Measurements from ENCODE around the gene CADM3. TPM values are rescaled to one million over a fixed set of nuclear protein-coding genes. Genes with fewer than 3 reads are reported as not detected.

The CADM3 gene
- total and polyA plus RNA-seq, 2 donors (not counting 3 experiments of a cell fraction or from before 2014, with no cell fraction given): 2.7 to 6.0 TPM

DNA sequence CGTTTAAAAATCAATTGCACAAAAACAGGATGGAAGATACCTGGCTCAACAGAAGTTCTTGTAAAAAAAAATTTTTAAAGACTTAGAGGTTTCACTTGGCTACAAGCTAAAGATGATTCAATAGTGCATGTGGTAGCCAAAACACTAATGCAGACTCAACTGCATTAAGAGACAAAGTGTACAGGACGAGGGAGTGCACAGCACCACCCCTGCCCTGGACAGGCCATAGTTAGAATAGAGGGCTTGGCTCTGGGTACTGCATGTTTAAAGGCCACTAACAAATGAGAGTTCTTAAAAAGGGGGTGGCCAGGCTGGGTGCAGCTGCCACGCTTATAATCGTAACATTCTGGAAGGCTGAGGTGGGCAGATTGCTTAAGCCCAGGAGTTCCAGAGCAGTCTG lies 41.2 kb downstream of the CADM3 start:
- Histone ChIP-seq H3K9ac (replicated peaks; ENCODE audit: extremely low read depth, insufficient read depth, low read length) (no peak overlapping the region), H3K36me3 (ENCODE audit: control insufficient read depth in 2 of 2, extremely low read depth in 1 of 2, insufficient read depth in 2 of 2, low read length in 2 of 2) (no peaks in the 10 kb centered on the region), H2AFZ (ENCODE audit: low read depth, low read length) (no peak overlapping the region), H3K4me2 (ENCODE audit: insufficient read depth, low read length) (no peak overlapping the region), H3K27ac (ENCODE audit: insufficient read depth, low read depth, low read length) (no peak overlapping the region), H3K9me1 (replicated peaks; ENCODE audit: control insufficient read depth, extremely low read depth, insufficient read depth, low read length) (no peaks in the 10 kb centered on the region), H3K27me3 (ENCODE audit: control insufficient read depth in 2 of 2, insufficient read depth in 2 of 2, low read length in 2 of 2) (peaks cover 0 to 2% of the 10 kb centered on the region in 2 experiments), H3K4me3 (replicated peaks in 1 of 3; ENCODE audit: insufficient read depth in 1 of 3, low read depth in 1 of 3, low read length in 3 of 3) (no peak overlapping the region), H3K79me2 (ENCODE audit: control insufficient read depth, insufficient read depth, low read length) (no peaks in the 10 kb centered on the region), H4K20me1 (replicated peaks; ENCODE audit: control insufficient read depth, extremely low read depth, insufficient read depth, low read length) (no peaks in the 10 kb centered on the region), H3K4me1 (ENCODE audit: control insufficient read depth, extremely low read depth, insufficient read depth, low read length) (peaks cover 12% of the 10 kb centered on the region), H3K9me3 (replicated peaks; ENCODE audit: control insufficient read depth, insufficient read depth, low read length) (no peaks in the 10 kb centered on the region)
- dilution Hi-C loops (cut with MboI; ENCODE audit: extremely low pct_ligation_motif_present, low sequenced_read_pairs) (no loop called here), intact Hi-C loops (cut with micrococcal nuclease) (loop anchor here (5.0 kb wide), 2 partner anchors 260 to 385 kb away; no protein-coding TSS in a partner anchor)
- no TSS peak for BruUV-seq (replicated peaks)
- DNase-seq (ENCODE audit: low read depth, low spot score) (no peak), FAIRE-seq (no peak)
- CTCF ChIA-PET: interaction anchor here (0.8 to 6.4 kb wide), 13 partner anchors 7 to 586 kb away, joined by 3 to 61 read pairs (median 15); partner anchors contain the start of genes ACKR1 and DUSP23
- POLR2A ChIA-PET: interaction anchor here (0.6 kb wide), 1 partner anchor 555 kb away, joined by 6 read pairs; no protein-coding TSS in a partner anchor
- TF ChIP-seq MAX (IDR thresholded peaks at IDR 0.05; ENCODE audit: insufficient read depth, insufficient read length) (no peak), MYC (IDR thresholded peaks at IDR 0.05; ENCODE audit: low read depth, low read length) (no peak), GATA2 (IDR thresholded peaks at IDR 0.05; ENCODE audit: insufficient read depth, insufficient read length, low read depth, low read length) (no peak), FOS (IDR thresholded peaks at IDR 0.05; ENCODE audit: borderline replicate concordance, insufficient read depth, low read length) (no peak), POLR2A (IDR thresholded peaks at IDR 0.05; ENCODE audit: low read depth, low read length) (no peak), POLR2AphosphoS5 (IDR thresholded peaks at IDR 0.05; ENCODE audit: insufficient read depth, low read depth, low read length) (no peak), JUN (IDR thresholded peaks at IDR 0.05; ENCODE audit: borderline replicate concordance, insufficient read depth, insufficient read length, low read depth) (no peak), EZH2 (IDR thresholded peaks at IDR 0.05; ENCODE audit: borderline replicate concordance, low read depth, low read length, severe bottlenecking) (no peak)
- TF ChIP-seq, protein P1, sequence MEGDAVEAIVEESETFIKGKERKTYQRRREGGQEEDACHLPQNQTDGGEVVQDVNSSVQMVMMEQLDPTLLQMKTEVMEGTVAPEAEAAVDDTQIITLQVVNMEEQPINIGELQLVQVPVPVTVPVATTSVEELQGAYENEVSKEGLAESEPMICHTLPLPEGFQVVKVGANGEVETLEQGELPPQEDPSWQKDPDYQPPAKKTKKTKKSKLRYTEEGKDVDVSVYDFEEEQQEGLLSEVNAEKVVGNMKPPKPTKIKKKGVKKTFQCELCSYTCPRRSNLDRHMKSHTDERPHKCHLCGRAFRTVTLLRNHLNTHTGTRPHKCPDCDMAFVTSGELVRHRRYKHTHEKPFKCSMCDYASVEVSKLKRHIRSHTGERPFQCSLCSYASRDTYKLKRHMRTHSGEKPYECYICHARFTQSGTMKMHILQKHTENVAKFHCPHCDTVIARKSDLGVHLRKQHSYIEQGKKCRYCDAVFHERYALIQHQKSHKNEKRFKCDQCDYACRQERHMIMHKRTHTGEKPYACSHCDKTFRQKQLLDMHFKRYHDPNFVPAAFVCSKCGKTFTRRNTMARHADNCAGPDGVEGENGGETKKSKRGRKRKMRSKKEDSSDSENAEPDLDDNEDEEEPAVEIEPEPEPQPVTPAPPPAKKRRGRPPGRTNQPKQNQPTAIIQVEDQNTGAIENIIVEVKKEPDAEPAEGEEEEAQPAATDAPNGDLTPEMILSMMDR (IDR thresholded peaks at IDR 0.05; ENCODE audit: extremely low read depth in 1 of 2, insufficient read depth in 1 of 2, low read depth in 1 of 2, low read length in 2 of 2): no peak
